ENCODE results near the gene FLRT2.

GRCh38 chr14:85534458-85535293, 4.7 kb downstream of the FLRT2 start:
- TF ChIP-seq EP300 (IDR thresholded peaks at IDR 0.05): no peak
- TF ChIP-seq CTCF (IDR thresholded peaks at IDR 0.05): no peak
- no peak for TF ChIP-seq ZC3H11A (IDR thresholded peaks at IDR 0.05)
